HCT116 (cell line): ENCODE measurements around the gene CDC42BPB. TPM values are rescaled to one million over a fixed set of nuclear protein-coding genes. Genes with fewer than 3 reads are reported as not detected.

Source experiments
- ATAC-seq: fragments of 200-7000 bp; cut with Tn5 transposase; 2 replicates; pipeline ENCODE4 v1.9.1; 2020; ENCODE audit warnings: mild to moderate bottlenecking, moderate library complexity
- BruUV-seq: library from RNA; stranded (reverse); fragments of 400-500 nt; replicated peaks from 2 replicates; lab custom pipeline; 2021; lab: Mats Ljungman, UMichigan
- CTCF ChIA-PET: fragments of 300-600 bp; sonication (Branson Sonifier 250); formaldehyde crosslinking; loops from one replicate; lab custom pipeline; 2021; ENCODE audit warnings: antibody characterized with exemption; lab: Charles Lee
- POLR2A ChIA-PET: fragments of 300-600, 350-600 bp; sonication (Branson Sonifier 250); formaldehyde crosslinking; loops from one replicate; lab custom pipeline; 2021; ENCODE audit warnings: antibody characterized with exemption; lab: Charles Lee
- RAD21 ChIA-PET, 2 experiments: fragments of 300-600 bp; sonication (Branson Sonifier 250); formaldehyde crosslinking; loops; one replicate each; lab custom pipeline; 2023; ENCODE audit warnings: low total read pairs in 2 of 2; ENCODE audit not compliant: uncharacterized antibody in 2 of 2, unreplicated experiment in 2 of 2, low non-redundant PET in 1 of 2; lab: Charles Lee
- DNase-seq: peaks from one replicate; pipeline ENCODE4 v3.0.0-alpha.2; 2010; ENCODE audit warnings: low read depth, low spot score
- H2AFZ ChIP-seq: fragments of 200-600 bp; shearing (Covaris generic), sonication (generic); 2 replicates; pipeline ENCODE4 v1.6.1; 2017; ENCODE audit warnings: low read depth, mixed run types, mixed read lengths, antibody characterized with exemption, low read length; ENCODE audit not compliant: poor library complexity, severe bottlenecking
- H3K27ac ChIP-seq: 2 replicates; pipeline ENCODE4 v1.5.1; 2012; ENCODE audit warnings: low read depth, low read length
- H3K27me3 ChIP-seq: fragments of 200-600 bp; sonication (generic); 2 replicates; pipeline ENCODE4 v1.6.1; 2016; ENCODE audit warnings: mixed run types, low read length, mixed read lengths; ENCODE audit not compliant: insufficient read depth
- H3K36me3 ChIP-seq, 2 experiments: fragments of 200-500 bp in 1 of 2; fragments of 200-600 bp in 1 of 2; sonication (Bioruptor generic) in 1 of 2; sonication (generic) in 1 of 2; 2 replicates each; pipeline versions ENCODE4 v1.5.1 to v1.6.1; 2014 to 2016; ENCODE audit warnings: low read length in 2 of 2, inconsistent platforms in 1 of 2, mixed read lengths in 1 of 2, mixed run types in 1 of 2; ENCODE audit not compliant: insufficient read depth in 2 of 2, control insufficient read depth in 1 of 2
- H3K4me1 ChIP-seq, 2 experiments: fragments of 200-600 bp in 1 of 2; sonication (generic) in 1 of 2; 2 replicates each; pipeline versions ENCODE4 v1.5.1 to v1.6.1; 2012 to 2017; ENCODE audit warnings: low read length in 2 of 2, inconsistent platforms in 1 of 2, mild to moderate bottlenecking in 1 of 2, mixed read lengths in 1 of 2, mixed run types in 1 of 2, moderate library complexity in 1 of 2; ENCODE audit not compliant: insufficient read depth in 2 of 2, control insufficient read depth in 1 of 2
- H3K4me2 ChIP-seq: fragments of 200-600 bp; sonication (generic); 2 replicates; pipeline ENCODE4 v1.6.1; 2017; ENCODE audit warnings: mixed run types, low read length, mixed read lengths
- H3K4me3 ChIP-seq, 2 experiments: fragments of 200-600 bp in 1 of 2; sonication (generic) in 1 of 2; replicated peaks in 1 of 2; 2 replicates each; pipeline ENCODE4 v1.5.1; 2011 to 2016; ENCODE audit warnings: low read length in 2 of 2, control low read depth in 1 of 2, low read depth in 1 of 2, mild to moderate bottlenecking in 1 of 2, mixed read lengths in 1 of 2, mixed run types in 1 of 2
- H3K79me2 ChIP-seq: fragments of 200-600 bp; sonication (generic); 2 replicates; pipeline ENCODE4 v1.6.1; 2017; ENCODE audit warnings: mild to moderate bottlenecking, mixed run types, low read length, moderate library complexity, mixed read lengths; ENCODE audit not compliant: insufficient read depth
- H3K9ac ChIP-seq: fragments of 200-600 bp; sonication (generic); 2 replicates; pipeline ENCODE4 v1.6.1; 2016; ENCODE audit warnings: low read length, mixed read lengths
- H3K9me2 ChIP-seq: fragments of 200-600 bp; sonication (generic), shearing (Covaris generic); 2 replicates; pipeline ENCODE4 v1.6.1; 2017; ENCODE audit warnings: mixed run types, mild to moderate bottlenecking, moderate library complexity; ENCODE audit not compliant: insufficient read depth
- H3K9me3 ChIP-seq, 2 experiments: fragments of 200-500 bp in 1 of 2; fragments of 200-600 bp in 1 of 2; sonication (Bioruptor generic) in 1 of 2; sonication (generic) in 1 of 2; 2 replicates each; pipeline ENCODE4 v1.6.1; 2014 to 2017; ENCODE audit warnings: low read length in 2 of 2, mixed read lengths in 2 of 2, inconsistent platforms in 1 of 2, low read depth in 1 of 2, mild to moderate bottlenecking in 1 of 2, mixed run types in 1 of 2, moderate library complexity in 1 of 2; ENCODE audit not compliant: control insufficient read depth in 1 of 2, insufficient read depth in 1 of 2
- H4K20me1 ChIP-seq: fragments of 200-600 bp; sonication (generic), shearing (Covaris generic); 2 replicates; pipeline ENCODE4 v1.6.1; 2017; ENCODE audit warnings: mixed run types, mild to moderate bottlenecking, moderate library complexity; ENCODE audit not compliant: insufficient read depth
- ATF3 ChIP-seq: IDR thresholded peaks from 2 replicates; pipeline ENCODE4 v1.6.1; 2012
- CBX3 ChIP-seq: IDR thresholded peaks from 2 replicates; pipeline ENCODE4 v1.6.1; 2012; ENCODE audit warnings: low read depth
- CTCF ChIP-seq, 3 experiments: fragments of 200-600 bp in 1 of 3; sonication (generic) in 1 of 3; IDR thresholded peaks in 2 of 3; conservative IDR thresholded peaks in 1 of 3; 2 replicates each; pipeline ENCODE4 v1.5.1; 2012 to 2017; ENCODE audit warnings: low read depth in 2 of 3, low read length in 2 of 3, antibody characterized with exemption in 1 of 3, borderline replicate concordance in 1 of 3, control low read depth in 1 of 3, mild to moderate bottlenecking in 1 of 3, mixed read lengths in 1 of 3, mixed run types in 1 of 3, moderate library complexity in 1 of 3; ENCODE audit not compliant: insufficient read depth in 1 of 3
- EGR1 ChIP-seq: IDR thresholded peaks from 2 replicates; pipeline ENCODE4 v1.6.1; 2012; ENCODE audit warnings: low read depth
- ELF1 ChIP-seq: IDR thresholded peaks from 2 replicates; pipeline ENCODE4 v1.6.1; 2012; ENCODE audit warnings: low read depth, borderline replicate concordance
- FOSL1 ChIP-seq: IDR thresholded peaks from 2 replicates; pipeline ENCODE4 v1.6.1; 2012; ENCODE audit warnings: low read depth
- JUND ChIP-seq: IDR thresholded peaks from 2 replicates; pipeline ENCODE4 v1.6.1; 2012
- POLR2A ChIP-seq: IDR thresholded peaks from 2 replicates; pipeline ENCODE4 v1.7.0; 2011; ENCODE audit warnings: borderline replicate concordance; ENCODE audit not compliant: insufficient read depth, insufficient read length; ENCODE audit errors: extremely low read depth
- POLR2AphosphoS5 ChIP-seq: IDR thresholded peaks from 2 replicates; pipeline ENCODE4 v1.6.1; 2011; ENCODE audit warnings: mild to moderate bottlenecking, low read depth, low read length, moderate library complexity
- RAD21 ChIP-seq: IDR thresholded peaks from 2 replicates; pipeline ENCODE4 v1.6.1; 2012; ENCODE audit warnings: low read depth, mild to moderate bottlenecking
- SP1 ChIP-seq: IDR thresholded peaks from 2 replicates; pipeline ENCODE4 v1.6.1; 2012; ENCODE audit warnings: low read depth
- SRF ChIP-seq: IDR thresholded peaks from 2 replicates; pipeline ENCODE4 v1.6.1; 2012; ENCODE audit warnings: low read depth
- ZBTB33 ChIP-seq: IDR thresholded peaks from 2 replicates; pipeline ENCODE4 v1.6.1; 2011; ENCODE audit warnings: mild to moderate bottlenecking, low read length, moderate library complexity; ENCODE audit not compliant: insufficient replicate concordance; ENCODE audit errors: extremely low read depth
- ZFX ChIP-seq: fragments of 450-650 bp; IDR thresholded peaks from 2 replicates; pipeline ENCODE4 v1.6.1; 2017
- intact Hi-C: fragments of 100-400 bp; cut with micrococcal nuclease; formaldehyde crosslinking; loops from 2 replicates; pipeline ENCODE4 v1.10.0; 2022
- total RNA-seq: library from RNA; stranded (reverse); gene quantifications from one replicate; pipeline ENCODE4 v1.2.1, GENCODE V29; 2021; ENCODE audit not compliant: unreplicated experiment

Gene CDC42BPB
- total RNA-seq, 1 experiment from 2014 or later, result 85.6 TPM

- Histone ChIP-seq H3K4me1 (peaks cover 17 to 32% of the 10 kb centered on the region in 2 experiments), H3K9me3 (no peaks in the 10 kb centered on the region), H3K79me2 (no peaks in the 10 kb centered on the region), H2AFZ (peak overlapping the region; percentile 13), H3K9me2 (no peaks in the 10 kb centered on the region), H3K27ac (no peak overlapping the region), H3K9ac (no peak overlapping the region), H4K20me1 (no peaks in the 10 kb centered on the region), H3K4me3 (no peak overlapping the region), H3K27me3 (no peaks in the 10 kb centered on the region), H3K4me2 (peak overlapping the region; percentile 41; the same call in 1 of the 2 replicates), H3K36me3 (no peaks in the 10 kb centered on the region)
- intact Hi-C loops, result loop anchor here (1.0 kb wide), 1 partner anchor 214 kb away; no protein-coding TSS in a partner anchor
- ChIA-PET POLR2A (no interaction called here), RAD21 (interaction anchor here (0.7 to 0.9 kb wide), 2 partner anchors 26 to 213 kb away, joined by 3 to 5 read pairs; no protein-coding TSS in a partner anchor), CTCF (interaction anchor here (0.7 to 1.9 kb wide), 2 partner anchors 17 to 26 kb away, joined by 3 to 8 read pairs; no protein-coding TSS in a partner anchor)
- TF ChIP-seq JUND, result no peak
- TF ChIP-seq POLR2A, result no peak
- TF ChIP-seq ATF3, result no peak
- no peak for TF ChIP-seq ELF1
- TF ChIP-seq EGR1, result no peak
- no peak for TF ChIP-seq CBX3
- TF ChIP-seq SRF, result no peak
- BruUV-seq, result no TSS peak
- DNase-seq (no peak), ATAC-seq (no peak)
These were observed 21.7 kb upstream of the CDC42BPB start for GRCh38 chr14:103078860-103079587.

GRCh38 chr14:103078420-103078749 is 21.0 kb upstream of the CDC42BPB start:
- Histone ChIP-seq H3K9me3 (no peaks in the 10 kb centered on the region), H4K20me1 (no peaks in the 10 kb centered on the region), H3K9me2 (no peaks in the 10 kb centered on the region), H3K9ac (no peak overlapping the region), H2AFZ (peak overlapping the region; percentile 13), H3K79me2 (no peaks in the 10 kb centered on the region), H3K36me3 (no peaks in the 10 kb centered on the region), H3K4me1 (peaks cover 24 to 38% of the 10 kb centered on the region in 2 experiments), H3K27me3 (no peaks in the 10 kb centered on the region), H3K4me2 (peak overlapping the region; percentile 41), H3K27ac (no peak overlapping the region), H3K4me3 (no peak overlapping the region)
- intact Hi-C loops, result loop anchor here (1.0 kb wide), 1 partner anchor 215 kb away; no protein-coding TSS in a partner anchor
- BruUV-seq, result no TSS peak
- ATAC-seq (peak; percentile 43), DNase-seq (peak; percentile 84)
- CTCF ChIA-PET, result interaction anchor here (0.7 to 1.9 kb wide), 2 partner anchors 18 to 27 kb away, joined by 3 to 8 read pairs; no protein-coding TSS in a partner anchor
- RAD21 ChIA-PET, result interaction anchor here (0.7 to 0.9 kb wide), 2 partner anchors 26 to 214 kb away, joined by 3 to 5 read pairs; no protein-coding TSS in a partner anchor
- no peak for TF ChIP-seq ZFX
- TF ChIP-seq FOSL1, result no peak
- no peak for TF ChIP-seq SP1
- peak in 2 of 3 experiments; percentile 71 to 75; a peak in 4 of 6 replicates for TF ChIP-seq CTCF (IDR thresholded peaks at IDR 0.05 in 2 of 3, conservative IDR thresholded peaks at IDR 0.05 in 1 of 3; ENCODE audit: borderline replicate concordance in 1 of 3, insufficient read depth in 1 of 3, low read depth in 2 of 3, low read length in 2 of 3)
- no peak for TF ChIP-seq RAD21
- no peak for TF ChIP-seq ZBTB33
- peak; percentile 54 for TF ChIP-seq POLR2AphosphoS5
- TF ChIP-seq ATF3, result no peak
- POLR2A ChIA-PET, result no interaction called here
